GM12891 (cell line): Measurements from ENCODE around the gene LANCL3.
"Not testable (repeated sequence)": the region's sequence is repeated elsewhere in the genome, so short reads cannot be mapped to it uniquely, and the experiment has no call there.

ENCODE experiments used
- DNase-seq: peaks from one replicate; pipeline ENCODE4 v3.0.0; 2011; ENCODE audit warnings: low spot score; ENCODE audit not compliant: insufficient read length
- FAIRE-seq: peaks from 2 replicates; lab custom pipeline; 2011; peaks lifted over from hg19 to GRCh38; lab: Jason Lieb, UNC
- PAX5 ChIP-seq: IDR thresholded peaks from 2 replicates; pipeline ENCODE4 v1.6.1; 2011; ENCODE audit warnings: low read length, moderate library complexity, mild to moderate bottlenecking; ENCODE audit not compliant: insufficient read depth, severe bottlenecking
- POLR2A ChIP-seq: IDR thresholded peaks from 2 replicates; pipeline ENCODE4 v1.6.1; 2011; ENCODE audit warnings: low read depth, low read length, control low read depth
- POLR2AphosphoS5 ChIP-seq: IDR thresholded peaks from 2 replicates; pipeline ENCODE4 v1.6.1; 2011; ENCODE audit warnings: low read depth, low read length, control low read depth
- POU2F2 ChIP-seq: IDR thresholded peaks from 2 replicates; pipeline ENCODE4 v1.6.1; 2011; ENCODE audit warnings: low read depth, mild to moderate bottlenecking, control low read depth, low read length, moderate library complexity
- SPI1 ChIP-seq: IDR thresholded peaks from 2 replicates; pipeline ENCODE4 v1.6.1; 2011; ENCODE audit warnings: low read depth, low read length, control low read depth
- TAF1 ChIP-seq: IDR thresholded peaks from 2 replicates; pipeline ENCODE4 v1.6.1; 2011; ENCODE audit warnings: low read depth, low read length, control low read depth

Gene LANCL3

DNA sequence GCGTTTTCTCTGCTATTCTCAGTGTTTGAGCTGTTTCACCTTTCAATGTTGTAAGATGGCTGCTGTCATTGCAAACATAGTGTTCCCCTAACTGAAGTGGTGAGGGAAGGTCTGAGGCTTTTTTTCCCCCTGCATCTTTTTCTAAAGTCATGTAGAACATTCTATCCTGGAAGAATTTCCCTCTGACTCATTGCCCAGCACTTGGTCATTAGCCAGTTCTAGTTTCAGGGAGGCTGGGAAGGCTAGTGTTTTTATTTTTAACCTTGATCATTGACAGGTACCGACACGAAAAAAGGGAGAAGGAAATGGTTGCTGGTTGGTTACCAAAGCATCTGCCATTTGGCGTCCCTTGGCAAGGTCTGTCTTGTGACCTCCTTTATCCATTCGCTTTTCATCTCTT is 6.6 kb downstream of the LANCL3 start:
- FAIRE-seq (no peak), DNase-seq (no peak)
- no peak for TF ChIP-seq POLR2A
- TF ChIP-seq PAX5 = no peak
- no peak for TF ChIP-seq SPI1
- TF ChIP-seq POLR2AphosphoS5 = no peak
- TF ChIP-seq POU2F2 = no peak
- no peak for TF ChIP-seq TAF1

DNA sequence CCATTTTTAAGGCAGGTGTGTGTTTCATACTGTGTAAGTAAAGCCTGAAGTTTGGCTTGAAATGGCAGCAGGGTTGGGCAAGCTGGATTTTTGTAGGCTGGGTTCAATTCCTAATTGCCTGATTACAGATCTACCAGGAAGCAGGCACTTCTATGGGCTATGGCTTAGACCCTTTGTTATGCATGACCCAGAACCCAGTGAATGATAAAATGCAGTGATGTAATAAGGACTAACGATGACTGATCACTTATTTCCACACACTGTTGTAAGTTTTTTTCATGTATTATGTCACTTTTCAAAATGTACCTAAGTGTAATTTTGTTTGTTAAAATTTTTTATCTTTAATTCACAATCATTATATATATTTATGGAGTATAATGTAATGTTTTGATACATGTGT is 8.6 kb downstream of the LANCL3 start:
- TF ChIP-seq PAX5 (no peak), SPI1 (no peak), POLR2AphosphoS5 (no peak), POLR2A (no peak), POU2F2 (no peak), TAF1 (no peak)
- FAIRE-seq = no peak
- DNase-seq = no peak

GRCh38 chrX:37587337-37587736 is 15.9 kb downstream of the LANCL3 start:
- DNase-seq, FAIRE-seq: not testable (repeated sequence)

GRCh38 chrX:37590047-37590446 is 18.6 kb downstream of the LANCL3 start:
- TF ChIP-seq POLR2AphosphoS5 = no peak
- no peak for DNase-seq
- no peak for FAIRE-seq

GRCh38 chrX:37594755-37595382 is 23.4 kb downstream of the LANCL3 start:
- FAIRE-seq (no peak), DNase-seq (no peak)
- TF ChIP-seq TAF1 = no peak
- TF ChIP-seq SPI1 = no peak
- TF ChIP-seq POU2F2 = no peak
- TF ChIP-seq PAX5 = no peak
- TF ChIP-seq POLR2AphosphoS5 = no peak
- no peak for TF ChIP-seq POLR2A

DNA sequence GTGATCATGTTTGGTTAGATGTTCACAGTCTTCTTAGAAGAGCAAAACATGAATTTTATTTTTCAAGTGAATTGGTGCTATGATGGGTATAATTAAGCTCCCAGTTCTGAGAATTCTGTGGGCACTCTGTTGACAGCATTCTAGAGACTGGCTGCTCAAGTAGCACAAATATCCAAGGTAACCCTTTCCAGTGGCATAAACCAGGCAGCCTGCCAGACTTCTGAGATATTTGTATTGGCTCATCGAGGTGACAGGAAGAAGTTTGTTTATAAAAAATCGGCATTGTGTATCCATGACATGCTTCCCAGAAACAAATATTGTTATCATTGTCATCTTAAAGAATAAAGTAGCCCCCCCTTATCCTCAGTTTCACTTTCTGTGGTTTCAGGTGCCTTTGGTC is 28.3 kb downstream of the LANCL3 start:
- TF ChIP-seq SPI1 (no peak), POLR2A (no peak), POLR2AphosphoS5 (no peak), POU2F2 (no peak), PAX5 (no peak), TAF1 (no peak)
- DNase-seq (no peak), FAIRE-seq (no peak)

DNA sequence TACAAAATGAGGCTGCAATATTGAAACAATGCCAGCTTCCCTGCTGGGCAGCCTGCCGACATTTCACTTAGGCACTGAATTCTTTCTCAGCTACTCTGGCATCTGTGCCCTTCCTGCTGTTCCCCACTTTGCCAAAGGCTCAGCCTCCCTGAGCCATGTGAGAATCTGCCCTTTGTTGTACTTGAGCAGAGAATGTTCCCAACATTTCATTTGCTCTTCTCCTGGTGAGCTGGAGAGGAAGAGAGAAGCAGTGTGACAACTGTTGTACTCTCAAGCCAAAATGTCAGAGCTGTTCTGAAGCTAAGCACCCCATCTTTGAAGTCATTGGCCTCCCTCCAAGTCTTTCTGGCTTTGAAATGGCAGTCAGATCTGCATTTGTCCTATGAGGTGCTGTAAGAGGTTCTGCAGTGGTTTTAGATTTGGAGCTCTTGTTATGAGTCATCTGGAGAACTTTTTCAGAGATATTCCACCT is 32.5 kb downstream of the LANCL3 start:
- no peak for TF ChIP-seq POLR2A
- TF ChIP-seq TAF1 = no peak
- no peak for TF ChIP-seq POU2F2
- no peak for TF ChIP-seq PAX5
- TF ChIP-seq POLR2AphosphoS5 = no peak
- no peak for TF ChIP-seq SPI1
- no peak for DNase-seq
- FAIRE-seq = no peak

GRCh38 chrX:37607243-37607642 is 35.8 kb downstream of the LANCL3 start:
- TF ChIP-seq POLR2A (no peak), POU2F2 (no peak), SPI1 (no peak), TAF1 (no peak), PAX5 (no peak), POLR2AphosphoS5 (no peak)
- FAIRE-seq (no peak), DNase-seq (no peak)

GRCh38 chrX:37608156-37608555 is 36.7 kb downstream of the LANCL3 start:
- DNase-seq = no peak
- TF ChIP-seq TAF1 (no peak), POLR2AphosphoS5 (no peak), POLR2A (no peak), SPI1 (no peak), PAX5 (no peak), POU2F2 (no peak)
- FAIRE-seq = no peak

DNA sequence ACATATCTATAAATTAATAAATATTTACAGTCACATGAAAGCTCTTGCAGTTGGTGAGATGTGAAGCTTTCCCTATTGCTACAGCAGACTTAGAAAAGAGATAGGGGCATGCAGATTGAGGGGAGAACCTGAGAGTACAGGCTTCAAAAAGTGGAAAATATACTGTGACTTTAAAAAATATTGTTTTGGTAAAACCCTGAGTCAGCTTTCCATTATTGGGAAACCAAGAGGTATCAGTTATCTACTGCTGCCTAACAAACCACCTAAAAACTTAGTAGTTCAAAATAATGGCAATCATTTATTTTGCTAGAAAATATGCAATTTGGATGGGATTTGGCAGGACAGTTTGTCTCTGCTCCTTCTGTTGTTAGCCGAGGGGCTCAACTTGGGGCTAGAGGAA is 38.3 kb downstream of the LANCL3 start:
- TF ChIP-seq SPI1 (no peak), POLR2AphosphoS5 (no peak), PAX5 (no peak), TAF1 (no peak), POU2F2 (no peak), POLR2A (no peak)
- FAIRE-seq (no peak), DNase-seq (no peak)
